ENCODE results near the gene ITPR2. TPM values are rescaled to one million over a fixed set of nuclear protein-coding genes. Genes with fewer than 3 reads are reported as not detected.

Gene ITPR2
- polyA plus RNA-seq, 1 of the 3 experiments (the other 2 are of a cell fraction) = 2.3 TPM

- Histone ChIP-seq H4K20me1 (ENCODE audit: insufficient read depth) (no peaks in the 10 kb centered on the region), H3K9ac (no peak overlapping the region), H3K4me2 (no peak overlapping the region), H3K27ac (ENCODE audit: low read depth in 2 of 2, low read length in 1 of 2) (no peak overlapping the region), H3K9me3 (no peaks in the 10 kb centered on the region), H3K79me2 (ENCODE audit: insufficient read depth) (peaks cover 5% of the 10 kb centered on the region; the same call in 1 of the 2 replicates), H3K36me3 (replicated peaks in 1 of 2; ENCODE audit: control insufficient read depth in 1 of 2, insufficient read depth in 2 of 2, low read length in 1 of 2) (no peaks in the 10 kb centered on the region), H2AFZ (ENCODE audit: low read depth) (no peak overlapping the region), H3K4me3 (ENCODE audit: low read depth in 2 of 2, low read length in 1 of 2) (no peak overlapping the region), H3K27me3 (ENCODE audit: insufficient read depth) (no peaks in the 10 kb centered on the region), H3F3A (replicated peaks; ENCODE audit: insufficient read depth) (peaks cover 22% of the 10 kb centered on the region), H3K4me1 (ENCODE audit: control insufficient read depth in 1 of 2, insufficient read depth in 2 of 2, low read depth in 1 of 2, low read length in 1 of 2) (peaks cover 5 to 25% of the 10 kb centered on the region in 2 experiments; a peak in 3 of 4 replicates), H3K9me2 (no peaks in the 10 kb centered on the region)
- TF ChIP-seq JUND (IDR thresholded peaks at IDR 0.05) (no peak), POLR2AphosphoS5 (IDR thresholded peaks at IDR 0.05; ENCODE audit: low read depth, low read length) (no peak), MAX (IDR thresholded peaks at IDR 0.05; ENCODE audit: low read depth) (no peak), EZH2phosphoT487 (IDR thresholded peaks at IDR 0.05; ENCODE audit: borderline replicate concordance, low read depth) (no peak), RFX5 (IDR thresholded peaks at IDR 0.05; ENCODE audit: low read length) (no peak), GABPA (IDR thresholded peaks at IDR 0.05; ENCODE audit: low read depth) (no peak), MXI1 (IDR thresholded peaks at IDR 0.05; ENCODE audit: low read depth, low read length) (no peak), NFIC (IDR thresholded peaks at IDR 0.05; ENCODE audit: borderline replicate concordance) (no peak), IRF3 (IDR thresholded peaks at IDR 0.05; ENCODE audit: low read depth, low read length) (no peak), RCOR1 (IDR thresholded peaks at IDR 0.05; ENCODE audit: low read length) (no peak), GATA2 (CRISPR knock-in tag; IDR thresholded peaks at IDR 0.05) (no peak), USF1 (IDR thresholded peaks at IDR 0.05; ENCODE audit: borderline replicate concordance, low read depth) (no peak), PBX3 (IDR thresholded peaks at IDR 0.05) (no peak), CTCF (IDR thresholded peaks at IDR 0.05) (no peak), TCF12 (IDR thresholded peaks at IDR 0.05) (no peak), SMC3 (IDR thresholded peaks at IDR 0.05; ENCODE audit: low read depth, low read length) (no peak)
- WGBS (ENCODE audit: low lambda C conversion rate) = 97% methylated on average over 5 of the region's 5 CpGs
- ChIA-PET CTCF (interaction anchor here (0.6 to 1.7 kb wide), 2 partner anchors 10 to 90 kb away, joined by 3 to 4 read pairs; no protein-coding TSS in a partner anchor), POLR2A (no interaction called here)
- DNase-seq = no peak
Observed at GRCh38 chr12:26805401-26805971, 27.5 kb downstream of the ITPR2 start.
